H1 (cell line): Measurements from ENCODE around the gene TBX15. TPM values are rescaled to one million over a fixed set of nuclear protein-coding genes. Genes with fewer than 3 reads are reported as not detected.

ENCODE experiments used
- CTCF ChIA-PET: fragments of 300-600 bp; sonication (Branson Sonifier 250); formaldehyde crosslinking; loops from one replicate; lab custom pipeline; 2021; ENCODE audit not compliant: partially characterized antibody; lab: Charles Lee
- POLR2A ChIA-PET: fragments of 300-600 bp; sonication (Branson Sonifier 250); formaldehyde crosslinking; loops from one replicate; lab custom pipeline; 2021; ENCODE audit warnings: inconsistent platforms; ENCODE audit not compliant: partially characterized antibody; lab: Charles Lee
- DNase-seq, 2 experiments: peaks; one replicate each; pipeline versions ENCODE4 v3.0.0 to v3.0.0-alpha.2; 2010 to 2022; ENCODE audit warnings: low spot score in 2 of 2, low read depth in 1 of 2, mixed read lengths in 1 of 2
- FAIRE-seq: peaks from 2 replicates; lab custom pipeline; 2011; peaks lifted over from hg19 to GRCh38; lab: Jason Lieb, UNC
- H2AFZ ChIP-seq: 2 replicates; pipeline ENCODE4 v1.8.1; 2012; ENCODE audit warnings: low read length, inconsistent platforms
- H2AK5ac ChIP-seq: 2 replicates; pipeline ENCODE4 v1.6.1; 2013; ENCODE audit warnings: low read depth, low read length
- H2BK120ac ChIP-seq: replicated peaks from 2 replicates; pipeline ENCODE3; 2013; ENCODE audit warnings: low read depth, low read length, inconsistent platforms
- H2BK12ac ChIP-seq: 2 replicates; pipeline ENCODE4 v1.6.1; 2013; ENCODE audit warnings: low read depth, low read length
- H2BK15ac ChIP-seq: 2 replicates; pipeline ENCODE4 v1.6.1; 2013; ENCODE audit warnings: low read length
- H2BK20ac ChIP-seq: 2 replicates; pipeline ENCODE4 v1.6.1; 2013; ENCODE audit warnings: low read length
- H2BK5ac ChIP-seq: 2 replicates; pipeline ENCODE4 v1.6.1; 2013; ENCODE audit warnings: low read depth, low read length
- H3K14ac ChIP-seq: 2 replicates; pipeline ENCODE4 v1.6.1; 2013; ENCODE audit warnings: inconsistent platforms; ENCODE audit not compliant: insufficient read length
- H3K18ac ChIP-seq: 2 replicates; pipeline ENCODE4 v1.6.1; 2013; ENCODE audit warnings: low read length; ENCODE audit errors: extremely low read depth
- H3K23ac ChIP-seq: 2 replicates; pipeline ENCODE4 v1.6.1; 2013; ENCODE audit warnings: inconsistent platforms; ENCODE audit not compliant: insufficient read length
- H3K23me2 ChIP-seq: 2 replicates; pipeline ENCODE4 v1.6.1; 2013; ENCODE audit warnings: low read depth, low read length
- H3K27ac ChIP-seq: 2 replicates; pipeline ENCODE4 v1.6.1; 2011; ENCODE audit warnings: low read depth, low read length, inconsistent platforms
- H3K27me3 ChIP-seq, 4 experiments: replicated peaks in 1 of 4; 1 replicate in 1 of 4; 2 replicates in 3 of 4; pipeline versions ENCODE4 v1.6.1 to v1.8.1; 2011 to 2013; ENCODE audit warnings: low read length in 3 of 4, mild to moderate bottlenecking in 3 of 4, inconsistent platforms in 2 of 4, mixed read lengths in 2 of 4, moderate library complexity in 1 of 4; ENCODE audit not compliant: control insufficient read depth in 3 of 4, insufficient read depth in 3 of 4; ENCODE audit errors: extremely low read depth in 1 of 4
- H3K36me3 ChIP-seq, 4 experiments: 2 replicates each; pipeline versions ENCODE4 v1.6.1 to v1.8.1; 2011 to 2013; ENCODE audit warnings: mild to moderate bottlenecking in 4 of 4, low read length in 3 of 4, moderate library complexity in 2 of 4, control low read depth in 1 of 4, inconsistent platforms in 1 of 4; ENCODE audit not compliant: insufficient read depth in 4 of 4, control insufficient read depth in 2 of 4
- H3K4ac ChIP-seq: replicated peaks from 2 replicates; pipeline ENCODE3; 2013; ENCODE audit warnings: low read length, low read depth, mixed read lengths, inconsistent platforms; ENCODE audit not compliant: insufficient read length
- H3K4me1 ChIP-seq, 4 experiments: replicated peaks in 1 of 4; 1 replicate in 1 of 4; 2 replicates in 3 of 4; pipeline versions ENCODE4 v1.6.1 to v1.8.1; 2011 to 2013; ENCODE audit warnings: low read length in 3 of 4, inconsistent platforms in 2 of 4, mixed read lengths in 1 of 4; ENCODE audit not compliant: insufficient read depth in 4 of 4, control insufficient read depth in 3 of 4
- H3K4me2 ChIP-seq, 2 experiments: 2 replicates each; pipeline versions ENCODE4 v1.6.1 to v1.8.1; 2011 to 2013; ENCODE audit warnings: low read depth in 2 of 2, low read length in 2 of 2, control low read depth in 1 of 2, inconsistent platforms in 1 of 2, mild to moderate bottlenecking in 1 of 2; ENCODE audit not compliant: insufficient read depth in 1 of 2
- H3K4me3 ChIP-seq, 4 experiments: fragments of 200-600, 300-600 bp in 1 of 4; sonication (generic), shearing (Covaris generic), sonication (Bioruptor Twin) in 1 of 4; 2 replicates each; pipeline versions ENCODE4 v1.5.1 to v1.8.1; 2011 to 2016; ENCODE audit warnings: low read length in 4 of 4, low read depth in 3 of 4, control low read depth in 2 of 4, inconsistent platforms in 2 of 4, mild to moderate bottlenecking in 2 of 4, mixed read lengths in 1 of 4, moderate library complexity in 1 of 4; ENCODE audit not compliant: insufficient read depth in 2 of 4; ENCODE audit errors: extremely low read depth in 1 of 4
- H3K56ac ChIP-seq: replicated peaks from 2 replicates; pipeline ENCODE3; 2013; ENCODE audit warnings: low read depth, mild to moderate bottlenecking, mixed read lengths, low read length, inconsistent platforms; ENCODE audit not compliant: insufficient read length
- H3K79me1 ChIP-seq: 2 replicates; pipeline ENCODE4 v1.6.1; 2013; ENCODE audit warnings: low read depth, low read length, control low read depth
- H3K79me2 ChIP-seq, 2 experiments: 2 replicates each; pipeline versions ENCODE4 v1.6.1 to v1.8.1; 2012 to 2013; ENCODE audit warnings: low read length in 2 of 2, mild to moderate bottlenecking in 2 of 2, inconsistent platforms in 1 of 2; ENCODE audit not compliant: insufficient read depth in 2 of 2, control insufficient read depth in 1 of 2
- H3K9ac ChIP-seq, 4 experiments: replicated peaks in 1 of 4; 1 replicate in 1 of 4; 2 replicates in 3 of 4; pipeline versions ENCODE4 v1.6.1 to v1.8.1; 2011 to 2013; ENCODE audit warnings: low read depth in 3 of 4, low read length in 3 of 4, control low read depth in 2 of 4, mild to moderate bottlenecking in 2 of 4, moderate library complexity in 2 of 4, inconsistent platforms in 1 of 4; ENCODE audit errors: extremely low read depth in 1 of 4
- H3K9me3 ChIP-seq, 2 experiments: 2 replicates each; pipeline versions ENCODE4 v1.6.1 to v1.8.1; 2012 to 2013; ENCODE audit warnings: mild to moderate bottlenecking in 2 of 2, moderate library complexity in 2 of 2, control low read depth in 1 of 2, inconsistent platforms in 1 of 2, low read depth in 1 of 2, low read length in 1 of 2, mixed read lengths in 1 of 2; ENCODE audit not compliant: insufficient read depth in 2 of 2
- H4K20me1 ChIP-seq, 2 experiments: replicated peaks in 1 of 2; 2 replicates each; pipeline versions ENCODE3 to v1.8.1; 2011 to 2013; ENCODE audit warnings: inconsistent platforms in 2 of 2, low read length in 2 of 2, mild to moderate bottlenecking in 1 of 2; ENCODE audit not compliant: insufficient read depth in 2 of 2, control insufficient read depth in 1 of 2
- H4K5ac ChIP-seq: 2 replicates; pipeline ENCODE4 v1.6.1; 2013; ENCODE audit warnings: low read length, low read depth, mixed read lengths, inconsistent platforms; ENCODE audit not compliant: insufficient read length
- H4K8ac ChIP-seq: 2 replicates; pipeline ENCODE4 v1.8.0; 2013; ENCODE audit warnings: mild to moderate bottlenecking, moderate library complexity, low read length, inconsistent platforms; ENCODE audit not compliant: insufficient read depth; ENCODE audit errors: extremely low read depth
- H4K91ac ChIP-seq: replicated peaks from 2 replicates; pipeline ENCODE3; 2013; ENCODE audit warnings: low read length, mixed read lengths, inconsistent platforms; ENCODE audit not compliant: insufficient read length
- CBX8 ChIP-seq: fragments of 300-800, 300-1000 bp; sonication (generic); IDR thresholded peaks from 2 replicates; pipeline ENCODE4 v1.7.1; 2016; ENCODE audit warnings: low read depth, low read length, borderline replicate concordance
- GABPA ChIP-seq: IDR thresholded peaks from 2 replicates; pipeline ENCODE4 v1.6.1; 2011; ENCODE audit warnings: mild to moderate bottlenecking, low read length, moderate library complexity, borderline replicate concordance; ENCODE audit not compliant: insufficient read depth
- JUN ChIP-seq: IDR thresholded peaks from 2 replicates; pipeline ENCODE4 v1.6.1; 2011; ENCODE audit warnings: low read depth, mild to moderate bottlenecking, improper control_type of control experiment, low read length
- PHF8 ChIP-seq: fragments of 200-600 bp; sonication (generic); conservative IDR thresholded peaks from 2 replicates; pipeline ENCODE4 v1.7.1; 2012; ENCODE audit warnings: low read depth, mild to moderate bottlenecking, inconsistent platforms, low read length, moderate library complexity
- POLR2AphosphoS5 ChIP-seq: IDR thresholded peaks from 2 replicates; pipeline ENCODE4 v1.6.1; 2011; ENCODE audit warnings: low read depth, low read length
- POU5F1 ChIP-seq: IDR thresholded peaks from 2 replicates; pipeline ENCODE4 v1.6.1; 2011; ENCODE audit warnings: low read depth, mild to moderate bottlenecking, low read length, moderate library complexity
- SAP30 ChIP-seq: fragments of 300-600 bp; sonication (generic); IDR thresholded peaks from 2 replicates; pipeline ENCODE4 v1.7.1; 2012; ENCODE audit warnings: low read length, moderate library complexity, mild to moderate bottlenecking, inconsistent platforms; ENCODE audit not compliant: insufficient read depth, insufficient replicate concordance
- SIRT6 ChIP-seq: IDR thresholded peaks from one replicate; pipeline ENCODE4 v1.7.1; 2012; ENCODE audit warnings: low read length, inconsistent platforms
- SP1 ChIP-seq: IDR thresholded peaks from 2 replicates; pipeline ENCODE4 v1.6.1; 2011; ENCODE audit warnings: low read depth, low read length
- ZNF274 ChIP-seq: IDR thresholded peaks from 2 replicates; pipeline ENCODE4 v1.7.0; 2012; ENCODE audit warnings: low read length, borderline replicate concordance; ENCODE audit errors: extremely low read depth
- WGBS, 2 experiments: shearing (Covaris generic) in 1 of 2; methylation state at CpG; one replicate each; pipeline versions ENCODE4 v1.1.6 to v1.1.7; 2013 to 2015; ENCODE audit warnings: low lambda C conversion rate in 2 of 2, mixed read lengths in 2 of 2, inconsistent platforms in 1 of 2, low coverage in 1 of 2, missing lambda C conversion rate in 1 of 2; ENCODE audit not compliant: insufficient replicate concordance in 2 of 2, insufficient coverage in 1 of 2, insufficient read length in 1 of 2; ENCODE audit errors: extremely low coverage in 1 of 2, missing lambda C conversion rate in 1 of 2; 5-methylcytosine and 5-hydroxymethylcytosine counted together
- polyA plus RNA-seq, 7 experiments: library from polyadenylated mRNA; depleted of rRNA in 3 of 7; stranded (reverse) in 5 of 7; unstranded in 2 of 7; fragments of >200 nt in 5 of 7; fragments of 200-250 nt in 2 of 7; gene quantifications; 1 replicate in 5 of 7; 2 replicates in 1 of 7; 4 replicates in 1 of 7; pipeline versions ENCODE4 v1.2.1 to v1.2.3, GENCODE V29; 2011 to 2013; ENCODE audit warnings: missing spikeins in 2 of 7, mixed read lengths in 2 of 7
- total RNA-seq: library from RNA; stranded (reverse); fragmentation: NEBNext Ultra II Directional; extraction: Animal tissue kit (Norgen Biotek cat#: 25700); gene quantifications from 2 replicates; pipeline ENCODE4 v1.2.1, GENCODE V29; 2021
- TF ChIP-seq, protein P1 (sequence below): IDR thresholded peaks from 2 replicates; pipeline ENCODE4 v1.6.1; 2012; ENCODE audit warnings: inconsistent platforms

TBX15 gene
- total and polyA plus RNA-seq, 2 of the 8 experiments (the other 6 are each of a cell fraction or from before 2014, with no cell fraction given), result 0.14 to 0.24 TPM

DNA sequence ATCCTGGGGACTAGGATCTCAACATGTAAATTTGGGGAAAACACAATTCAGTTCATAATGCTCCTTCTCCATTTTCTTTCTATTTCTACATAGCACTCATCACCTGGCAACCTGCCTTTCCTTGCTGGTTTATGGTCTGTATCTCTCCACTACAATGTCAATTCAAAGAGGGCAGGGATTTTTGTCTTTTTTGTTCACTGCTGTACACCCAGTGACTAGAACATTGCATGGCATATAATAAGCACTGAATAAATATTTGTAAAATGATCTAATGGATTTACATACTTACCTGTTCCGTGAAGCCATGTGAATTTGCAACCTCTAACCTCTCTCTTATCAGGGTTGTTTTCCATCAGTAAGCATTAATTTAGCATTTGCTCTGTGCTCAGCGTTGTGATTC is 27.4 kb upstream of the TBX15 start:
- WGBS, 2 experiments, result 91% methylated on average over 2 of the region's 2 CpGs; no CpG with 5 or more reads in 1 of the 2 experiments
- Histone ChIP-seq H3K9ac (no peak overlapping the region), H2AK5ac (no peak overlapping the region), H3K4me3 (no peak overlapping the region), H2BK15ac (no peak overlapping the region), H3K14ac (no peak overlapping the region), H3K36me3 (no peaks in the 10 kb centered on the region), H4K20me1 (no peaks in the 10 kb centered on the region), H4K8ac (no peak overlapping the region), H3K23ac (no peak overlapping the region), H2BK12ac (no peak overlapping the region), H3K56ac (no peak overlapping the region), H3K9me3 (peaks cover 4 to 7% of the 10 kb centered on the region in 2 experiments), H3K18ac (no peak overlapping the region), H3K23me2 (no peaks in the 10 kb centered on the region; the same call in 1 of the 2 replicates), H3K79me2 (no peaks in the 10 kb centered on the region), H2BK5ac (no peak overlapping the region), H4K91ac (no peak overlapping the region), H3K27ac (no peak overlapping the region), H3K27me3 (no peaks in the 10 kb centered on the region), H4K5ac (no peak overlapping the region), H3K4me2 (no peak overlapping the region), H3K79me1 (no peaks in the 10 kb centered on the region), H3K4ac (no peak overlapping the region), H2BK120ac (no peak overlapping the region), H3K4me1 (no peaks in the 10 kb centered on the region), H2BK20ac (no peak overlapping the region), H2AFZ (no peak overlapping the region)
- ChIA-PET CTCF (no interaction called here), POLR2A (no interaction called here)
- FAIRE-seq, result no peak
- TF ChIP-seq POU5F1 (no peak), POLR2AphosphoS5 (no peak), PHF8 (no peak), JUN (no peak), SP1 (no peak), CBX8 (no peak), SIRT6 (no peak), SAP30 (no peak), GABPA (no peak), ZNF274 (no peak)
- TF ChIP-seq, protein P1, sequence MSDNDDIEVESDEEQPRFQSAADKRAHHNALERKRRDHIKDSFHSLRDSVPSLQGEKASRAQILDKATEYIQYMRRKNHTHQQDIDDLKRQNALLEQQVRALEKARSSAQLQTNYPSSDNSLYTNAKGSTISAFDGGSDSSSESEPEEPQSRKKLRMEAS, result no peak
- DNase-seq, result no peak
